Testis (tissue), 3 donors: Measurements from ENCODE around the gene GPC1. TPM values are rescaled to one million over a fixed set of nuclear protein-coding genes. Genes with fewer than 3 reads are reported as not detected.

Experiments used
- DNase-seq: peaks from one replicate; pipeline ENCODE4 v3.0.0-alpha.2; 2019
- H3K27ac ChIP-seq, 2 donors: fragments of 200-600 bp; sonication (generic); one replicate each; pipeline ENCODE4 v1.5.1; 2019
- H3K27me3 ChIP-seq: fragments of 200-600 bp; sonication (generic); one replicate; pipeline ENCODE4 v1.5.1; 2019
- H3K36me3 ChIP-seq: fragments of 200-600 bp; sonication (generic); one replicate; pipeline ENCODE4 v1.5.1; 2017; ENCODE audit warnings: low read depth; ENCODE audit errors: missing control alignments
- H3K4me1 ChIP-seq: fragments of 200-600 bp; sonication (generic); one replicate; pipeline ENCODE4 v1.5.1; 2019
- H3K4me3 ChIP-seq, 2 donors: fragments of 200-600 bp; sonication (generic); one replicate each; pipeline ENCODE4 v1.5.1; 2017 to 2019
- H3K9me3 ChIP-seq: fragments of 200-600 bp; sonication (generic); one replicate; pipeline ENCODE4 v1.5.1; 2017
- CTCF ChIP-seq, 3 experiments: fragments of 450-650 bp in 2 of 3; fragments of 200-600 bp in 1 of 3; sonication (generic) in 1 of 3; IDR thresholded peaks; one replicate each; pipeline ENCODE4 v1.5.1; 2016 to 2019; ENCODE audit warnings: antibody characterized with exemption in 3 of 3, mild to moderate bottlenecking in 2 of 3, moderate library complexity in 1 of 3
- POLR2A ChIP-seq: fragments of 450-650 bp; IDR thresholded peaks from one replicate; pipeline ENCODE4 v1.6.1; 2017; ENCODE audit warnings: antibody characterized with exemption, mild to moderate bottlenecking, moderate library complexity
- WGBS, 2 donors: methylation state at CpG; one replicate each; pipeline ENCODE4 v1.1.5; 2018; 5-methylcytosine and 5-hydroxymethylcytosine counted together
- intact Hi-C: fragments of 100-400 bp; cut with DNase I; formaldehyde crosslinking; loops from one replicate; pipeline ENCODE4 v1.15.1; 2023; ENCODE audit warnings: low total_unique reads
- polyA plus RNA-seq: library from polyadenylated mRNA; stranded (reverse); fragments of 350-450 nt; fragmentation: Illumina TruSeq; extraction: RNeasy Lipid Tissue Mini Kit (QIAGEN cat#74804); gene quantifications from one replicate; pipeline ENCODE4 v1.2.3, GENCODE V29; 2014; ENCODE audit warnings: low read depth, low replicate concordance; ENCODE audit not compliant: insufficient read depth
- total RNA-seq, 2 donors: library from RNA; depleted of rRNA; stranded (reverse); fragments of >200 nt; gene quantifications; one replicate each; pipeline ENCODE4 v1.2.3, GENCODE V29; 2016

Gene GPC1
- total and polyA plus RNA-seq, 3 donors from 2014 or later, result 74.2 to 479 (median 244) TPM

DNA sequence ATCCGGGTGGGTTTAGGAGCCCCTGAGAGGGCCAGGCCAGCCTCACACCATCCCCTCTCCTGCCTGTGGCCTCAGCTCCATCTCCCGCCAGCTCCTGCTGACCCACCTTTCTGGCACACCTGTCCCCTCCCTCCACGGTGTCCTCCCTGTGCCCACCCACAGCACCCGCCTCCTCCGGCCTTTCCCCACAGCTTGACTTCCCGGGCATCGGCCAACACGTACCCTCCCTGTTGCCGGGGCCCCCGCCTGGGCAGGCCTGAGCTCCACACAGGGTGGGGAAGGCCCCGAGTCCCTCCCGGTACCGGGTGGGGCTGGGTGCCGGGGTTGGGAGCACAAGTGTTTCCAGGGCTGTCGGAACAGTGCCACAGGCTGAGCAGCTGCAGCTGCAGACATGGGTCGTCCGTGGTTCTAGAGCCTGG lies 6.5 kb downstream of the GPC1 start:
- Histone ChIP-seq H3K4me3 (no peak overlapping the region), H3K27me3 (no peaks in the 10 kb centered on the region), H3K36me3 (no peaks in the 10 kb centered on the region), H3K4me1 (peaks cover 17% of the 10 kb centered on the region), H3K9me3 (no peaks in the 10 kb centered on the region), H3K27ac (no peak overlapping the region)
- WGBS, 2 donors, result 78 to 81% methylated on average over 17 of the region's 17 CpGs
- TF ChIP-seq CTCF (IDR thresholded peaks at IDR 0.05), result no peak
- TF ChIP-seq POLR2A, result no peak
- no peak for DNase-seq
- intact Hi-C loops, result no loop called here

- Histone ChIP-seq H3K27ac (no peak overlapping the region), H3K9me3 (no peaks in the 10 kb centered on the region), H3K4me1 (peaks cover 8% of the 10 kb centered on the region), H3K27me3 (no peaks in the 10 kb centered on the region), H3K36me3 (no peaks in the 10 kb centered on the region), H3K4me3 (no peak overlapping the region)
- intact Hi-C loops, result no loop called here
- TF ChIP-seq CTCF (IDR thresholded peaks at IDR 0.05), result no peak
- TF ChIP-seq POLR2A, result no peak
- 79 to 97% methylated on average over 6 to 23 of the region's 25 CpGs for WGBS, 2 donors
- DNase-seq, result no peak
These were observed 7.6 kb downstream of the GPC1 start for GRCh38 chr2:240442891-240443715.

DNA sequence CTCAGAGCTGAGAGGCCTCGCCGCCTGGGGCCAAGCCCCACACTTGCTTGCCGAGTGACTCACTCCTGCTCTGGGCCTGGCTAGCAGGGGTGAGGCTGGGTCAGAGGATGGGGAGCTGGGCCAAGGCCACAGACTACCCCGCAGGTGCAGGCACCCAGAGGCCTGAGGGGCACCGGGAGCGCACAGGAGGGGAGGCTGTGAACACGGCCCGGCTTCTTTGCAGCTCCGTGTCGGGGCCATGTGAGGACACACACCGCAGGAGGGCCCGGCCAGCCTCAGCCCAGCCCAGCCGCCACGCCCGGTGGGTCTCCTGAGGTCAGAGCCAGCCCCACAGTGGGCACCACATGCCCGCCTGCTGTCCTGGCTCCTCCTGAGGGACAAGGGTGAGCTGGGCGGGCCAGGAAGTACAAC lies 8.4 kb downstream of the GPC1 start:
- 62% methylated on average over 17 of the region's 17 CpGs; no CpG with 5 or more reads in 1 of the 2 donors for WGBS, 2 donors
- peaks cover 5% of the 10 kb centered on the region for H3K4me1 ChIP-seq
- H3K9me3 ChIP-seq, result no peaks in the 10 kb centered on the region
- no peak overlapping the region for H3K27ac ChIP-seq
- TF ChIP-seq POLR2A (no peak), CTCF (IDR thresholded peaks at IDR 0.05) (no peak)
- H3K36me3 ChIP-seq, result no peaks in the 10 kb centered on the region
- intact Hi-C loops, result no loop called here
- no peak for DNase-seq
- no peak overlapping the region for H3K4me3 ChIP-seq
- H3K27me3 ChIP-seq, result no peaks in the 10 kb centered on the region

DNA sequence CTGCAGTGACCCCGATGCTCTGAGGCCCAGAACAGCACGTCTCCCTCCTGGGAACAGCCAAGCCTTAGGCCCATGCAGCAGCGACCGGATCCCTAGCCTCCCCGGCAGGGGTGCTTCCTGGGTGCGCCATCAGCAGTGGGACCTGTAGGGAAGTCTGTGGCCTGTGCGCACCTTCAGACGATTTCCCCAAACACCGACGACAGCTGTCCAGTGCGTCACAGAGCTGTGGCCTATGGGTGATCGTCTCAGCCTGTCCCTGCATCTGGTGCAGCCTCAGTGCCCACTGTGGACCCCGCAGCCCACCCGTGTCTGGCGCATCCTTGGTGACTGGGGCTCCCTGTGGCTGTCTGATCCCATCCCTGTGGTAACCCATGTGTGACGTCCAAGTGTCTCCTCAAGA lies 9.0 kb downstream of the GPC1 start:
- intact Hi-C loops, result no loop called here
- H3K27ac ChIP-seq, result no peak overlapping the region
- no peaks in the 10 kb centered on the region for H3K9me3 ChIP-seq
- 80 to 84% methylated on average over 5 to 16 of the region's 16 CpGs for WGBS, 2 donors
- no peak for DNase-seq
- TF ChIP-seq CTCF (IDR thresholded peaks at IDR 0.05), result no peak
- no peak for TF ChIP-seq POLR2A
- H3K4me3 ChIP-seq, result no peak overlapping the region
- no peaks in the 10 kb centered on the region for H3K36me3 ChIP-seq
- H3K27me3 ChIP-seq, result no peaks in the 10 kb centered on the region
- H3K4me1 ChIP-seq, result no peaks in the 10 kb centered on the region
